RWPE1 (cell line): Measurements from ENCODE around the gene EPYC.

Experiments used
- CTCF ChIA-PET: fragments of 350-600 bp; sonication (Branson Sonifier 250); formaldehyde crosslinking; extraction: SDS; loops from one replicate; lab custom pipeline; 2021; lab: Yijun Ruan, JAX
- POLR2A ChIA-PET: fragments of 400-600 bp; formaldehyde crosslinking; extraction: SDS; loops from one replicate; lab custom pipeline; 2020; ENCODE audit warnings: antibody characterized with exemption; ENCODE audit not compliant: low non-redundant PET; lab: Yijun Ruan, JAX
- DNase-seq: peaks from one replicate; pipeline ENCODE4 v3.0.0; 2012; ENCODE audit warnings: low spot score
- H3K27ac ChIP-seq: fragments of 450-650 bp; 2 replicates; pipeline ENCODE4 v1.5.1; 2017
- CTCF ChIP-seq: fragments of 450-650 bp; conservative IDR thresholded peaks from 2 replicates; pipeline ENCODE4 v1.5.1; 2017; ENCODE audit warnings: low read depth, mild to moderate bottlenecking

The EPYC gene

DNA sequence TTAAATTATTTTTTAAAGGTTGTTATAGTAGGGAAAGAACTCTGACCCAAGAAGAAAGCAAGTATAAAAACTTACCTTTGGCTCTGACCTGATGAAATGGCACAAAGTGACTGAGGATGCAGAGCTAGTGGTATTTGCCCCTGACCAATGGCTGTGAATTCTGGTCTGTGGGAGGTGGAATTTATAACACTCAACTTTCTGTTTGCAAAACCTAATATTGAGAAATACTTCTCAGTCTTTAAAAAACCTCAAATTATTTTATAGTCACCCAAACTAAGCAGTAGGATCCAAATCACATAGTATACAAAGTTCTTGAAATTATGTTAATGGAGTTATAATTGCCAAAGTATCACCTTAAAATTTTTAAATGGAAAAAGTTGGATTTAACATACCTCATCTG, at the start of gene EPYC:
EPYC (minus strand) TSS at position 101 of the 400 bp plus-strand sequence. CDS start 2,407 bp downstream, outside the sequence.
- POLR2A ChIA-PET: no interaction called here
- CTCF ChIA-PET: no interaction called here
- no peak for TF ChIP-seq CTCF
- DNase-seq: no peak
- no peak within 1 kb of the TSS for H3K27ac ChIP-seq

DNA sequence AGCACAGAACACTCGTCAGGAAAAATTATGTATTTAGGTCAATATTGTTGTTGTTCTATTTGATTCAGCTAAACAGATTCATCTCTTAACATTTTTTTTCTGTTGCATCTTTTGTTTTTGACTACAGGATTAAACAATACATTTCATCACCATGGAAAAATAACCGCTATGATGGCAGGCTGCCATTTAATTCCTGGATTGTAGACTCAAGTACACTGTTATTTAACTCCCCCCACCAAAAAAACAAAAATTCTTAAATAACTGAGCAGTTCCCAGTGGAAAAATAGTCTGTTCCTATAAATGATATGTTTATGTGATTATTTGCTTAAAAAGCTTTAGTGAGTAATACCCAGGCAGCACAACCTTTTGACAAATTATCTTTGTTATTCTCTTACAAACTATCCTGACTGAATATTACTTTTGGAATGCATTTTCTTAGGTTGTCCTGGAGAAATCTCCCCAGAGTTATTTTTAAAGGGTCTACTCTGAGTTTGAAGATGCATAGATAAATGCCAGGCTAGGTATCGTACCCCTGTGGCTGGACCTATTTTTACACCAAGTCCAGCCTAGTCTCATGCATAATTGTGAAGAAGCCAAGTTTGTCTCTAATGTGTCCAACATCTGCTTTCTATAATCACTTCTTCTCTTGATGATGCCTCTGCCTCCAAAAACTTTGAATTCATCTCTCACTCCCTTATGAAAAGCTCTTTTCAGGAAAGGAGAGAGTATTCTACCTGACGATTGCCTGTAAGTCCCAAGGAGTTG, 49.4 kb upstream of the EPYC start:
- TF ChIP-seq CTCF: no peak
- no peak overlapping the region for H3K27ac ChIP-seq
- DNase-seq: no peak
- POLR2A ChIA-PET: no interaction called here
- CTCF ChIA-PET: no interaction called here

GRCh38 chr12:91052026-91052425, 47.3 kb upstream of the EPYC start:
- no peak for DNase-seq
- ChIA-PET POLR2A (no interaction called here), CTCF (no interaction called here)
- no peak for TF ChIP-seq CTCF
- no peak overlapping the region for H3K27ac ChIP-seq

GRCh38 chr12:91044586-91044985, 39.8 kb upstream of the EPYC start:
- DNase-seq: no peak
- POLR2A ChIA-PET: no interaction called here
- CTCF ChIA-PET: no interaction called here

DNA sequence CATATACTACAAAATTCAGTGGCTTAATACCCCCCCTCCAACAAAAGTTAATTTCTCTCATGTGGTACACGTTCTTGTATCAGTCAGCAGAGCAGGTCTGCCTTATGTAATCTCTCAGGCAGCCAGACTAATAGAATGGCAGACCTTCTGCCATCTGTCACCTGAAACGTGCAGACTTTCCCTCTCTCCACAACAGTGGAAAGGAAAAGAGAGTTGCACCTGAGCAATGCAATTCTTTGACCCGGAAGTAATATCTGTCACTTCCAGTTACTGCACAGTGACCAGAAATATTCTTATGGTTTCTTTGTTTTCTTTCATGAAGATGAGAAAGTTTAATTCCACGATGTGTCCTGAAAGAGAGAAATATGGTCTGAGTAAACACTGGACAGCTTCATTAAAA, 38.6 kb upstream of the EPYC start:
- DNase-seq: no peak
- POLR2A ChIA-PET: no interaction called here
- no peak for TF ChIP-seq CTCF
- CTCF ChIA-PET: no interaction called here
- no peak overlapping the region for H3K27ac ChIP-seq

More at GRCh38 chr12:91044586-91044985, 39.8 kb upstream of the EPYC start:
- TF ChIP-seq CTCF: no peak
- no peak overlapping the region for H3K27ac ChIP-seq

DNA sequence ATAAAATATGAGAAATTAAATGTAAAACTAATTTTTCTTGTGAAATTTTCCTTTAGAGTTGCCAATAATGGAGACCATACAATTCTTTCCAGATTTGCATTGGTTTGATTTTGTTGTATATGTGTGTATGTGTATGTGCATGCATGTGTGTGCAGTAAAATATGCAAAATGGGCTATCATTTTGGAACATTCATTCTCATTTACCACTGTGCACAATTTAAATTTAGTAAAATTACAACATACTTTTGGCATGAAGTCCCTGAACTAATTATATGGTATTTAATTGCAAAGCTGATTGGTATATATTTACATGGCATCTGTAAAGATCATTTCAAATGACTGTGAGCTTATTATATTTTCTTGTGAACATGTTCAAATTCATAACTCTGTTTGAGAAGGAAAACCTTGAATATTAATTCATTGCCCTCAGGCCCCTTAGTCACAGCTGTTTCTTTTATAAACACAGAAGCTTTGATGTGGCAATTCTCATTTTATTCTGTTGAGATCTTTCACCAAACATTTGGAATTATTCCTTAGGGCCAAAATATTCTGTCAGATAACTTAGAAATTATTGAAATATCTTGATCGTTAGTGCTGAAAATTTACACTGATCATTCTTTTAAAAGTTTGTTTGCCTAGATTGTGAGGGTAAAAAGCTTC, 35.5 kb upstream of the EPYC start:
- CTCF ChIA-PET: interaction anchor here (0.5 kb wide), 1 partner anchor 787 kb away, joined by 3 read pairs; no protein-coding TSS in a partner anchor
- DNase-seq: no peak
- no peak overlapping the region for H3K27ac ChIP-seq
- TF ChIP-seq CTCF: no peak
- POLR2A ChIA-PET: no interaction called here
